ENCODE measurements around the gene SLC30A7. TPM values are rescaled to one million over a fixed set of nuclear protein-coding genes. Genes with fewer than 3 reads are reported as not detected.

The SLC30A7 gene
- total RNA-seq, 1 donor from 2014 or later: 35.1 TPM

DNA sequence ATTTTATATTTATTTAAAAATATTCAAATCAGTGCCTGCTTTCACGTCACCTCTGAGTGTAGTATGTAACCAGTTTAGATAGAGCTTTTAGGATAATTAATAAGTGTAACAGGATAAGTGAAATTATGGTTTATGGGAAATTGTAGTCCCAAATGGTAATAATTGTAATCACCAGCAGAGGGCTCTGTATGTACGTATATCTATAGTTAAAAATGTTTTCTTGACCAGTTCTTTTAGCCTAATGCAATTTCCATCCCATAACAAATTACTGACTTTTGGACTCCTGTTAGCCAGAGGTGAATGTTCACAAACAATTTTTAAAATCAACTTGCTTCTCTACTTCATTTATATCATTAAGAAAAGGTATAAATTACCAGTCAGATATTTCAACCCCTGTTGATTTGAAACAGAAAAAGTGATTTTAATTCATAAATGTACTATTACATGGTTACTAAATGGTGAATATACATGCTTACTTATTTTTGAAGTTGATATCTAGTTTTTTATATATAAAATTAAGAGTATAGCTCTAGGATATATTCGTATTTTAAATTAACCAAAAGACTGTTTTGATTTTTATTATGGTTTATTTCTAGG lies 25.3 kb downstream of the SLC30A7 start:
- intact Hi-C loops (cut with DNase I): loop anchor here (5.0 kb wide), 2 partner anchors 321 to 366 kb away; no protein-coding TSS in a partner anchor
- Histone ChIP-seq H3K27me3 (no peaks in the 10 kb centered on the region), H3K9me3 (no peaks in the 10 kb centered on the region), H3K4me1 (no peaks in the 10 kb centered on the region), H3K4me3 (no peak overlapping the region), H3K27ac (no peak overlapping the region), H3K36me3 (peaks cover 63% of the 10 kb centered on the region)
- TF ChIP-seq, protein P1, sequence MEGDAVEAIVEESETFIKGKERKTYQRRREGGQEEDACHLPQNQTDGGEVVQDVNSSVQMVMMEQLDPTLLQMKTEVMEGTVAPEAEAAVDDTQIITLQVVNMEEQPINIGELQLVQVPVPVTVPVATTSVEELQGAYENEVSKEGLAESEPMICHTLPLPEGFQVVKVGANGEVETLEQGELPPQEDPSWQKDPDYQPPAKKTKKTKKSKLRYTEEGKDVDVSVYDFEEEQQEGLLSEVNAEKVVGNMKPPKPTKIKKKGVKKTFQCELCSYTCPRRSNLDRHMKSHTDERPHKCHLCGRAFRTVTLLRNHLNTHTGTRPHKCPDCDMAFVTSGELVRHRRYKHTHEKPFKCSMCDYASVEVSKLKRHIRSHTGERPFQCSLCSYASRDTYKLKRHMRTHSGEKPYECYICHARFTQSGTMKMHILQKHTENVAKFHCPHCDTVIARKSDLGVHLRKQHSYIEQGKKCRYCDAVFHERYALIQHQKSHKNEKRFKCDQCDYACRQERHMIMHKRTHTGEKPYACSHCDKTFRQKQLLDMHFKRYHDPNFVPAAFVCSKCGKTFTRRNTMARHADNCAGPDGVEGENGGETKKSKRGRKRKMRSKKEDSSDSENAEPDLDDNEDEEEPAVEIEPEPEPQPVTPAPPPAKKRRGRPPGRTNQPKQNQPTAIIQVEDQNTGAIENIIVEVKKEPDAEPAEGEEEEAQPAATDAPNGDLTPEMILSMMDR (IDR thresholded peaks at IDR 0.05): peak; percentile 79
- DNase-seq (no peak), ATAC-seq (peak; percentile 75)

DNA sequence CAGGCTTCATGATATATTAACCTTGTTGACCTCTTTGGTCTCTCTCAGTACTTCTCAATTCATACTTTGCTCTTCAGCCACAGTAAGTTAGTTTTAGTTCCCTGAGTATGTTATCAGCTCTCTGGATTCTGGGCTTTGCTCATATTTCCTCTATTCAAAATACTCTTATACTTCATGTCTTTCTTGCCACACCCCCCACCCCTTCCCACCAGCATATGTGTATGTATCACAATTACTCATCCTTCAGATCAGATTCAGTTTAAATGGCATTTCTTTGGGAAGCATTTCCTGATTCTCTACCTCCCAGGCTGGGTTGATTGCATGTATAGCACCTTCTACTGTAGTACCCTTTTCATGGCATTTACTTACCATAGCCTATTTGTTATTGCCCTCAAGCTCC lies 28.3 kb downstream of the SLC30A7 start:
- ATAC-seq (no peak), DNase-seq (no peak)
- Histone ChIP-seq H3K4me1 (no peaks in the 10 kb centered on the region), H3K27me3 (no peaks in the 10 kb centered on the region), H3K36me3 (peaks cover 40% of the 10 kb centered on the region), H3K27ac (no peak overlapping the region), H3K4me3 (no peak overlapping the region), H3K9me3 (no peaks in the 10 kb centered on the region)
- TF ChIP-seq, protein P1 (IDR thresholded peaks at IDR 0.05): no peak
- intact Hi-C loops (cut with DNase I): loop anchor here (5.0 kb wide), 2 partner anchors 318 to 363 kb away; no protein-coding TSS in a partner anchor

DNA sequence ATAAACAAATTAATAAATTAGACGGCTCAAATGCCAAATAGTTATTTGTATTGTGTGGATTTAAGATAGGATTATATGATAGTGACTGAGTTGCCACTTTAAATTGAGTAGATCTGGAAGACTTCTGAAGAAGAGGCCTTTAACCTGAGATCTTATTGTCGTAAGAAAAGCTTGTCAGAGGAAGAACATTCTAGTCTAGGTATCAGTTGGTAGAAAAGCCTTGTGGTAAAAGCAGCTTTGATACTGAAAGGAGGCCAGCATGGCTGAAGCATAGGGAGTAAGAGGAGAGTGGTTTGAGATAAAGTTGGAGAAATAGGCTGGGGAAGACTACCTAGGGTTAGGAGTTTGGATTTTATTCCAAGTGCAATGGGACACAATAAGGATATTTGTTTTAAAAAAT lies 29.1 kb downstream of the SLC30A7 start:
- intact Hi-C loops (cut with DNase I): loop anchor here (5.0 kb wide), 2 partner anchors 317 to 362 kb away; no protein-coding TSS in a partner anchor
- no peaks in the 10 kb centered on the region for H3K9me3 ChIP-seq
- H3K27me3 ChIP-seq: no peaks in the 10 kb centered on the region
- TF ChIP-seq, protein P1 (IDR thresholded peaks at IDR 0.05): no peak
- H3K4me3 ChIP-seq: no peak overlapping the region
- H3K4me1 ChIP-seq: no peaks in the 10 kb centered on the region
- H3K36me3 ChIP-seq: peaks cover 40% of the 10 kb centered on the region
- ATAC-seq: no peak
- H3K27ac ChIP-seq: no peak overlapping the region
- DNase-seq: no peak

DNA sequence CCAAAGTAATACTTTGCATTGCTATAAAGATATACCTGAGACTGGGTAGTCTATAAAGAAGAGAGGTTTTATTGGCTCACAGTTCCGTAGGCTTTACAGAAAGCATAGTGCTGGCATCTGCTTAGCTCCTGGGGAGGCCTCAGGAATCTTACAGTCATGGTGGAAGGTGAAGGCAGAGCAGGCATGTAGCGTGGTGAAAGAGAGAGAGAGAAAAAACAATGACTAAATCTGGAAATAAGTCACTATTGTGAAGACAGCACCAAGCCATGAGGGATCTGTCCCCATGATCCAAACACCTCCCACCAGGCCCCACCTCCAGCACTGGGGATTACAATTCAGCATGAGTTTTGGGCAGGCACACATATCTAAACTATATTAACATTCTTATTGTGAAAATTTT lies 30.4 kb downstream of the SLC30A7 start:
- no peak overlapping the region for H3K27ac ChIP-seq

DNA sequence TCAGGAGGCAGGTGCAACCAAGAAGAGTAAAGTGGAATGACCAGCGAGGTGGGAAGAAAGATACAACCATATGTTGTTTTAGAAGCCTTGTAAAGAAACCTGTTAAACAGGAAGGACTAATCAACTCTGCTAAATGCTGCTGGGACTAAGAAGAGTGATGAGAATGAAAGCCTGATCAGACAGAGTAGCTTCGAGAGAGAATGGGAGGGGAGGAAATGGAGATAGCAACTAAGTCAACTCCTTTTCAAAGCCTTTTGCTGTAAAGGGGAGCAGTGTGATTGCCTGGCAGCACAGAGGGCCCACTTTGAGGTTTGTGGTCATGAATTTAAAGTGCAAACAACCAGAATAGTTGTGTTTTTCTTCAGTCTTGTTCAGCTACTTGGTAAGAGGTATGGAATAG lies 31.4 kb downstream of the SLC30A7 start:
- intact Hi-C loops (cut with DNase I): no loop called here
- Histone ChIP-seq H3K36me3 (peaks cover 30% of the 10 kb centered on the region), H3K27ac (no peak overlapping the region), H3K4me3 (no peak overlapping the region), H3K4me1 (no peaks in the 10 kb centered on the region), H3K9me3 (no peaks in the 10 kb centered on the region), H3K27me3 (no peaks in the 10 kb centered on the region)
- ATAC-seq (no peak), DNase-seq (no peak)
- TF ChIP-seq, protein P1 (IDR thresholded peaks at IDR 0.05): no peak

More for the DNA sequence above, 30.4 kb downstream of the SLC30A7 start:
- TF ChIP-seq, protein P1 (IDR thresholded peaks at IDR 0.05): no peak
- no peak for DNase-seq
- Histone ChIP-seq H3K36me3 (peaks cover 40% of the 10 kb centered on the region), H3K27me3 (no peaks in the 10 kb centered on the region), H3K4me3 (no peak overlapping the region), H3K9me3 (no peaks in the 10 kb centered on the region), H3K4me1 (no peaks in the 10 kb centered on the region)
- intact Hi-C loops (cut with DNase I): no loop called here
- no peak for ATAC-seq

Data from upper lobe of right lung (tissue), 1 donor.